Keratinocyte (primary cell): ENCODE results near the gene CACNB2.

ENCODE experiments used
- CTCF ChIP-seq, 3 experiments: IDR thresholded peaks in 1 of 3; conservative IDR thresholded peaks in 1 of 3; optimal IDR thresholded peaks in 1 of 3; 2 replicates in 2 of 3; 3 replicates in 1 of 3; pipeline versions ENCODE3 to v1.5.1; 2011; ENCODE audit warnings: low read length in 3 of 3, mild to moderate bottlenecking in 3 of 3, moderate library complexity in 2 of 3, control low read depth in 1 of 3, inconsistent platforms in 1 of 3; ENCODE audit not compliant: insufficient read depth in 2 of 3; ENCODE audit errors: extremely low read depth in 1 of 3
- EZH2 ChIP-seq: IDR thresholded peaks from one replicate; pipeline ENCODE4 v1.6.1; 2012; ENCODE audit warnings: inconsistent platforms, mild to moderate bottlenecking, low read length, moderate library complexity

GRCh38 chr10:18352175-18352574 is 212.0 kb downstream of the CACNB2 start:
- TF ChIP-seq EZH2, result no peak
- TF ChIP-seq CTCF (optimal IDR thresholded peaks at IDR 0.05 in 1 of 3, IDR thresholded peaks at IDR 0.05 in 1 of 3, conservative IDR thresholded peaks at IDR 0.05 in 1 of 3; ENCODE audit: extremely low read depth in 1 of 3, insufficient read depth in 2 of 3, low read length in 3 of 3), result no peak
